ENCODE data around the gene POU2F2.
A peak's percentile ranks its signal among the peaks of the same experiment; 100 is the strongest.

Gene POU2F2

GRCh38 chr19:42081584-42082203, 50.6 kb downstream of the POU2F2 start:
- Histone ChIP-seq H3K27ac (ENCODE audit: low read depth in 2 of 2, low read length in 2 of 2) (peak overlapping the region in 1 of 2 donors; percentile 7), H3K9ac (ENCODE audit: low read depth in 1 of 2, low read length in 2 of 2) (no peak overlapping the region), H3K9me3 (ENCODE audit: control insufficient read depth in 2 of 2, low read length in 2 of 2) (no peaks in the 10 kb centered on the region), H3K27me3 (ENCODE audit: control insufficient read depth in 2 of 2, insufficient read depth in 2 of 2, low read length in 2 of 2) (no peaks in the 10 kb centered on the region), H3K36me3 (ENCODE audit: control insufficient read depth in 2 of 2, insufficient read depth in 2 of 2, low read length in 2 of 2) (peaks cover 30 to 33% of the 10 kb centered on the region in 2 donors), H3K4me3 (ENCODE audit: low read length in 2 of 2) (no peak overlapping the region), H3K4me1 (ENCODE audit: control insufficient read depth in 2 of 2, insufficient read depth in 2 of 2, low read length in 2 of 2) (peaks cover 25 to 26% of the 10 kb centered on the region in 2 donors)

GRCh38 chr19:42080764-42081375, 51.4 kb downstream of the POU2F2 start:
- Histone ChIP-seq H3K9ac (ENCODE audit: low read depth in 1 of 2, low read length in 2 of 2) (no peak overlapping the region), H3K36me3 (ENCODE audit: control insufficient read depth in 2 of 2, insufficient read depth in 2 of 2, low read length in 2 of 2) (peaks cover 30 to 33% of the 10 kb centered on the region in 2 donors), H3K4me1 (ENCODE audit: control insufficient read depth in 2 of 2, insufficient read depth in 2 of 2, low read length in 2 of 2) (peaks cover 27 to 28% of the 10 kb centered on the region in 2 donors), H3K4me3 (ENCODE audit: low read length in 2 of 2) (no peak overlapping the region), H3K9me3 (ENCODE audit: control insufficient read depth in 2 of 2, low read length in 2 of 2) (no peaks in the 10 kb centered on the region), H3K27ac (ENCODE audit: low read depth in 2 of 2, low read length in 2 of 2) (no peak overlapping the region), H3K27me3 (ENCODE audit: control insufficient read depth in 2 of 2, insufficient read depth in 2 of 2, low read length in 2 of 2) (no peaks in the 10 kb centered on the region)

- Histone ChIP-seq H3K4me3 (ENCODE audit: low read length in 2 of 2) (no peak overlapping the region), H3K27me3 (ENCODE audit: control insufficient read depth in 2 of 2, insufficient read depth in 2 of 2, low read length in 2 of 2) (no peaks in the 10 kb centered on the region), H3K36me3 (ENCODE audit: control insufficient read depth in 2 of 2, insufficient read depth in 2 of 2, low read length in 2 of 2) (peaks cover 30 to 33% of the 10 kb centered on the region in 2 donors), H3K9me3 (ENCODE audit: control insufficient read depth in 2 of 2, low read length in 2 of 2) (no peaks in the 10 kb centered on the region), H3K4me1 (ENCODE audit: control insufficient read depth in 2 of 2, insufficient read depth in 2 of 2, low read length in 2 of 2) (peaks cover 30% of the 10 kb centered on the region in 2 donors), H3K27ac (ENCODE audit: low read depth in 2 of 2, low read length in 2 of 2) (no peak overlapping the region), H3K9ac (ENCODE audit: low read depth in 1 of 2, low read length in 2 of 2) (peak overlapping the region in 1 of 2 donors; percentile 14)
These were observed 52.1 kb downstream of the POU2F2 start for GRCh38 chr19:42079886-42080763.

GRCh38 chr19:42079276-42079669, 53.0 kb downstream of the POU2F2 start:
- no peaks in the 10 kb centered on the region for H3K9me3 ChIP-seq (ENCODE audit: control insufficient read depth in 2 of 2, low read length in 2 of 2)
- H3K4me1 ChIP-seq (ENCODE audit: control insufficient read depth in 2 of 2, insufficient read depth in 2 of 2, low read length in 2 of 2): peaks cover 32 to 34% of the 10 kb centered on the region in 2 donors
- H3K4me3 ChIP-seq (ENCODE audit: low read length in 2 of 2): no peak overlapping the region
- H3K36me3 ChIP-seq (ENCODE audit: control insufficient read depth in 2 of 2, insufficient read depth in 2 of 2, low read length in 2 of 2): peaks cover 30 to 33% of the 10 kb centered on the region in 2 donors
- H3K27me3 ChIP-seq (ENCODE audit: control insufficient read depth in 2 of 2, insufficient read depth in 2 of 2, low read length in 2 of 2): no peaks in the 10 kb centered on the region
- no peak overlapping the region for H3K9ac ChIP-seq (ENCODE audit: low read depth in 1 of 2, low read length in 2 of 2)
- H3K27ac ChIP-seq (ENCODE audit: low read depth in 2 of 2, low read length in 2 of 2): no peak overlapping the region

DNA sequence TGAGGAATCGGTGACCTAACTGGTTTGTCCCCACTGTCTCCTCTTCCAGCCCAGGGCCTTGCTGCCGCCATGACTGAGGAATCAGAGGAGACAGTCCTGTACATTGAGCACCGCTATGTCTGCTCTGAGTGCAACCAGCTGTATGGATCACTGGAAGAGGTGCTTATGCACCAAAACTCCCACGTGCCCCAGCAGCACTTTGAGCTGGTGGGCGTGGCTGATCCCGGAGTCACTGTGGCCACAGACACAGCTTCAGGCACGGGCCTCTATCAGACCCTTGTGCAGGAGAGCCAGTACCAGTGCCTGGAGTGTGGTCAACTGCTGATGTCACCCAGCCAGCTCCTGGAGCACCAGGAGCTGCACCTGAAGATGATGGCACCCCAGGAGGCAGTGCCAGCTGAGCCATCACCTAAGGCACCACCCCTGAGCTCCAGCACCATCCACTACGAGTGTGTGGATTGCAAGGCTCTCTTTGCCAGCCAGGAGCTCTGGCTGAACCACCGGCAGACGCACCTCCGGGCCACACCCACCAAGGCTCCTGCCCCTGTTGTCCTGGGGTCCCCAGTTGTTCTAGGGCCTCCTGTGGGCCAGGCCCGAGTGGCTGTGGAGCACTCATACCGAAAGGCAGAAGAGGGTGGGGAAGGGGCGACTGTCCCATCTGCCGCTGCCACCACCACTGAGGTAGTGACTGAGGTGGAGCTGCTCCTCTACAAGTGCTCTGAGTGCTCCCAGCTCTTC, 53.5 kb downstream of the POU2F2 start:
- no peak overlapping the region for H3K4me3 ChIP-seq (ENCODE audit: low read length in 2 of 2)
- H3K36me3 ChIP-seq (ENCODE audit: control insufficient read depth in 2 of 2, insufficient read depth in 2 of 2, low read length in 2 of 2): peaks cover 30 to 33% of the 10 kb centered on the region in 2 donors
- no peaks in the 10 kb centered on the region for H3K27me3 ChIP-seq (ENCODE audit: control insufficient read depth in 2 of 2, insufficient read depth in 2 of 2, low read length in 2 of 2)
- no peaks in the 10 kb centered on the region for H3K9me3 ChIP-seq (ENCODE audit: control insufficient read depth in 2 of 2, low read length in 2 of 2)
- H3K27ac ChIP-seq (ENCODE audit: low read depth in 2 of 2, low read length in 2 of 2): no peak overlapping the region
- peaks cover 32 to 34% of the 10 kb centered on the region in 2 donors for H3K4me1 ChIP-seq (ENCODE audit: control insufficient read depth in 2 of 2, insufficient read depth in 2 of 2, low read length in 2 of 2)
- no peak overlapping the region for H3K9ac ChIP-seq (ENCODE audit: low read depth in 1 of 2, low read length in 2 of 2)

- Histone ChIP-seq H3K27me3 (ENCODE audit: control insufficient read depth in 2 of 2, insufficient read depth in 2 of 2, low read length in 2 of 2) (no peaks in the 10 kb centered on the region), H3K9me3 (ENCODE audit: control insufficient read depth in 2 of 2, low read length in 2 of 2) (no peaks in the 10 kb centered on the region), H3K4me1 (ENCODE audit: control insufficient read depth in 2 of 2, insufficient read depth in 2 of 2, low read length in 2 of 2) (peaks cover 32 to 34% of the 10 kb centered on the region in 2 donors), H3K27ac (ENCODE audit: low read depth in 2 of 2, low read length in 2 of 2) (no peak overlapping the region), H3K9ac (ENCODE audit: low read depth in 1 of 2, low read length in 2 of 2) (no peak overlapping the region), H3K4me3 (ENCODE audit: low read length in 2 of 2) (no peak overlapping the region), H3K36me3 (ENCODE audit: control insufficient read depth in 2 of 2, insufficient read depth in 2 of 2, low read length in 2 of 2) (peaks cover 30 to 33% of the 10 kb centered on the region in 2 donors)
These were observed 54.2 kb downstream of the POU2F2 start for GRCh38 chr19:42078058-42078457.

GRCh38 chr19:42076380-42076944, 55.8 kb downstream of the POU2F2 start:
- Histone ChIP-seq H3K4me1 (ENCODE audit: control insufficient read depth in 2 of 2, insufficient read depth in 2 of 2, low read length in 2 of 2) (peaks cover 28 to 29% of the 10 kb centered on the region in 2 donors), H3K4me3 (ENCODE audit: low read length in 2 of 2) (peak overlapping the region; percentile 85 to 92)

GRCh38 chr19:42075616-42076379, 56.4 kb downstream of the POU2F2 start, which contains the start of gene ZNF574:
Gene ZNF574 (plus strand): TSS chr19:42076166. CDS start chr19:42078607, 2,441 bp downstream.
- peaks cover 23 to 26% of the 10 kb centered on the region in 2 donors for H3K36me3 ChIP-seq (ENCODE audit: control insufficient read depth in 2 of 2, insufficient read depth in 2 of 2, low read length in 2 of 2)
- no peaks in the 10 kb centered on the region for H3K27me3 ChIP-seq (ENCODE audit: control insufficient read depth in 2 of 2, insufficient read depth in 2 of 2, low read length in 2 of 2)
- peak within 1 kb of the TSS; percentile 85 to 92 for H3K4me3 ChIP-seq (ENCODE audit: low read length in 2 of 2)
- H3K4me1 ChIP-seq (ENCODE audit: control insufficient read depth in 2 of 2, insufficient read depth in 2 of 2, low read length in 2 of 2): peaks cover 22 to 23% of the 10 kb centered on the region in 2 donors
- no peaks in the 10 kb centered on the region for H3K9me3 ChIP-seq (ENCODE audit: control insufficient read depth in 2 of 2, low read length in 2 of 2)
- H3K9ac ChIP-seq (ENCODE audit: low read depth in 1 of 2, low read length in 2 of 2): peak within 1 kb of the TSS; percentile 90 to 91
- H3K27ac ChIP-seq (ENCODE audit: low read depth in 2 of 2, low read length in 2 of 2): peak within 1 kb of the TSS; percentile 91 to 95

More at GRCh38 chr19:42076380-42076944, 55.8 kb downstream of the POU2F2 start:
- no peaks in the 10 kb centered on the region for H3K9me3 ChIP-seq (ENCODE audit: control insufficient read depth in 2 of 2, low read length in 2 of 2)
- peak overlapping the region; percentile 79 to 80 for H3K9ac ChIP-seq (ENCODE audit: low read depth in 1 of 2, low read length in 2 of 2)
- H3K36me3 ChIP-seq (ENCODE audit: control insufficient read depth in 2 of 2, insufficient read depth in 2 of 2, low read length in 2 of 2): peaks cover 30 to 33% of the 10 kb centered on the region in 2 donors
- no peaks in the 10 kb centered on the region for H3K27me3 ChIP-seq (ENCODE audit: control insufficient read depth in 2 of 2, insufficient read depth in 2 of 2, low read length in 2 of 2)
- H3K27ac ChIP-seq (ENCODE audit: low read depth in 2 of 2, low read length in 2 of 2): peak overlapping the region; percentile 87 to 91

- H3K4me3 ChIP-seq (ENCODE audit: low read length in 2 of 2): peak overlapping the region; percentile 85 to 92
- H3K36me3 ChIP-seq (ENCODE audit: control insufficient read depth in 2 of 2, insufficient read depth in 2 of 2, low read length in 2 of 2): peaks cover 18 to 21% of the 10 kb centered on the region in 2 donors
- H3K9me3 ChIP-seq (ENCODE audit: control insufficient read depth in 2 of 2, low read length in 2 of 2): no peaks in the 10 kb centered on the region
- peak overlapping the region; percentile 91 to 95 for H3K27ac ChIP-seq (ENCODE audit: low read depth in 2 of 2, low read length in 2 of 2)
- H3K9ac ChIP-seq (ENCODE audit: low read depth in 1 of 2, low read length in 2 of 2): peak overlapping the region; percentile 90 to 91
- peaks cover 22% of the 10 kb centered on the region in 2 donors for H3K4me1 ChIP-seq (ENCODE audit: control insufficient read depth in 2 of 2, insufficient read depth in 2 of 2, low read length in 2 of 2)
- H3K27me3 ChIP-seq (ENCODE audit: control insufficient read depth in 2 of 2, insufficient read depth in 2 of 2, low read length in 2 of 2): no peaks in the 10 kb centered on the region
These were observed 57.0 kb downstream of the POU2F2 start for GRCh38 chr19:42075364-42075615.

Measured in mucosa of rectum (tissue), 2 donors.